HepG2 (cell line): ENCODE results near the gene PANK4. TPM values are rescaled to one million over a fixed set of nuclear protein-coding genes. Genes with fewer than 3 reads are reported as not detected.

Experiments
- ATAC-seq: fragments of 200-7000 bp; cut with Tn5 transposase; 3 replicates; pipeline ENCODE4 v1.9.1; 2020; ENCODE audit warnings: mild to moderate bottlenecking, moderate library complexity
- BruUV-seq: library from RNA; stranded (reverse); fragments of 400-500 nt; replicated peaks from 2 replicates; lab custom pipeline; 2021; lab: Mats Ljungman, UMichigan
- CTCF ChIA-PET: fragments of 300-600 bp; formaldehyde crosslinking; extraction: SDS; loops from one replicate; lab custom pipeline; 2021; ENCODE audit warnings: low total read pairs, inconsistent platforms, low intra/inter-chr PET ratio; lab: Yijun Ruan, JAX
- POLR2A ChIA-PET: fragments of 350-600 bp; sonication (Branson Sonifier 250); formaldehyde crosslinking; loops from one replicate; lab custom pipeline; 2020; ENCODE audit warnings: antibody characterized with exemption, inconsistent platforms; lab: Yijun Ruan, JAX
- DNase-seq: peaks from one replicate; pipeline ENCODE4 v3.0.0-alpha.2; 2015; ENCODE audit warnings: low spot score
- FAIRE-seq: peaks from 3 replicates; lab custom pipeline; 2011; peaks lifted over from hg19 to GRCh38; lab: Jason Lieb, UNC
- H2AFZ ChIP-seq: one replicate; pipeline ENCODE4 v1.6.1; 2011; ENCODE audit warnings: low read length, inconsistent platforms
- H3K27ac ChIP-seq: fragments of 300-600 bp; 3 replicates; pipeline ENCODE4 v1.8.0; 2011; ENCODE audit warnings: mixed run types, mild to moderate bottlenecking, mixed read lengths, low read length, inconsistent platforms; ENCODE audit not compliant: insufficient read depth; ENCODE audit errors: extremely low read length
- H3K27me3 ChIP-seq, 2 experiments: fragments of 200-600 bp in 1 of 2; 2 replicates in 1 of 2; 3 replicates in 1 of 2; pipeline versions ENCODE4 v1.6.0 to v1.8.0; 2011; ENCODE audit warnings: low read length in 2 of 2, mild to moderate bottlenecking in 2 of 2, moderate library complexity in 2 of 2, inconsistent platforms in 1 of 2; ENCODE audit not compliant: insufficient read depth in 2 of 2, control insufficient read depth in 1 of 2
- H3K36me3 ChIP-seq, 2 experiments: fragments of 200-600 bp in 1 of 2; replicated peaks in 1 of 2; 2 replicates in 1 of 2; 3 replicates in 1 of 2; pipeline versions ENCODE4 v1.5.1 to v1.8.0; 2011; ENCODE audit warnings: low read length in 2 of 2, inconsistent platforms in 1 of 2; ENCODE audit not compliant: insufficient read depth in 2 of 2, control insufficient read depth in 1 of 2
- H3K4me1 ChIP-seq: 2 replicates; pipeline ENCODE4 v1.5.1; 2012; ENCODE audit warnings: low read length, inconsistent platforms; ENCODE audit not compliant: insufficient read depth
- H3K4me2 ChIP-seq: 2 replicates; pipeline ENCODE4 v1.6.0; 2011; ENCODE audit warnings: low read depth, low read length, inconsistent platforms
- H3K4me3 ChIP-seq, 3 experiments: fragments of 200-600 bp in 1 of 3; sonication (generic), shearing (Covaris generic) in 1 of 3; replicated peaks in 1 of 3; 2 replicates each; pipeline ENCODE4 v1.5.1; 2011 to 2016; ENCODE audit warnings: low read length in 3 of 3, inconsistent platforms in 2 of 3, low read depth in 2 of 3, mild to moderate bottlenecking in 2 of 3, control low read depth in 1 of 3, mixed read lengths in 1 of 3; ENCODE audit not compliant: insufficient read depth in 1 of 3
- H3K79me2 ChIP-seq: one replicate; pipeline ENCODE4 v1.6.1; 2011; ENCODE audit warnings: low read length, inconsistent platforms; ENCODE audit not compliant: insufficient read depth
- H3K9ac ChIP-seq: 2 replicates; pipeline ENCODE4 v1.6.0; 2011; ENCODE audit warnings: mild to moderate bottlenecking, low read depth, low read length, inconsistent platforms; ENCODE audit not compliant: insufficient read depth
- H3K9me3 ChIP-seq: 2 replicates; pipeline ENCODE4 v1.5.1; 2012; ENCODE audit warnings: mild to moderate bottlenecking, low read length
- H4K20me1 ChIP-seq: 2 replicates; pipeline ENCODE4 v1.6.0; 2011; ENCODE audit warnings: inconsistent platforms, mild to moderate bottlenecking, low read length, moderate library complexity; ENCODE audit not compliant: insufficient read depth
- AGO2 ChIP-seq: fragments of 200-400 bp; formaldehyde crosslinking; optimal IDR thresholded peaks from 2 replicates; pipeline ENCODE3; 2017; ENCODE audit warnings: mild to moderate bottlenecking, low read depth, low read length, moderate library complexity
- BRCA1 ChIP-seq: sonication (generic); formaldehyde crosslinking; IDR thresholded peaks from 2 replicates; pipeline ENCODE4 v1.4.0; 2020; ENCODE audit warnings: missing genetic modification reagents
- STAT6 ChIP-seq: sonication (generic); formaldehyde crosslinking; IDR thresholded peaks from 2 replicates; pipeline ENCODE4 v1.4.0; 2020; ENCODE audit warnings: missing genetic modification reagents, mild to moderate bottlenecking, borderline replicate concordance
- WGBS: methylation state at CpG from one replicate; pipeline ENCODE4 v1.1.6; 2017; ENCODE audit warnings: low lambda C conversion rate; 5-methylcytosine and 5-hydroxymethylcytosine counted together
- in situ Hi-C: cut with HindIII; loops from 2 replicates; pipeline ENCODE4 v1.10.0; 2017; ENCODE audit warnings: low pct_unique_long_range_greater_than_20kb; ENCODE audit not compliant: extremely low pct_ligation_motif_present
- intact Hi-C: fragments of 100-400 bp; cut with micrococcal nuclease; formaldehyde crosslinking; loops from one replicate; pipeline ENCODE4 v1.10.0; 2022; ENCODE audit not compliant: unreplicated experiment
- polyA plus RNA-seq, 8 experiments: library from polyadenylated mRNA; depleted of rRNA in 3 of 8; stranded (reverse) in 7 of 8; unstranded in 1 of 8; fragments of >200 nt; fragmentation: Illumina TruSeq in 4 of 8; extraction: Trizol in 4 of 8; gene quantifications; 2 replicates each; pipeline versions ENCODE4 v1.2.1 to v1.2.3, GENCODE V29; 2011 to 2016; ENCODE audit warnings: low read depth in 4 of 8, missing spikeins in 1 of 8, mixed read lengths in 1 of 8; ENCODE audit not compliant: insufficient read depth in 1 of 8
- total RNA-seq, 5 experiments: library from RNA; depleted of rRNA; stranded (reverse); fragments of >200 nt; fragmentation: Illumina TruSeq; extraction: Trizol; gene quantifications; 2 replicates each; pipeline ENCODE4 v1.2.3, GENCODE V29; 2016; ENCODE audit warnings: low read depth in 1 of 5

Gene PANK4
- total and polyA plus RNA-seq, 2 of the 13 experiments (the other 11 are each of a cell fraction or from before 2014, with no cell fraction given): 17.4 to 19.3 TPM

- no peaks in the 10 kb centered on the region for H3K9me3 ChIP-seq
- ATAC-seq (no peak), FAIRE-seq (no peak), DNase-seq (no peak)
- WGBS: 97% methylated on average over 30 of the region's 45 CpGs
- ChIA-PET POLR2A (no interaction called here), CTCF (interaction anchor here (1.4 kb wide), 1 partner anchor 33 kb away, joined by 3 read pairs; no protein-coding TSS in a partner anchor)
- in situ Hi-C loops: loop anchor here (25.0 kb wide), 1 partner anchor 328 kb away; the partner anchor contains the start of gene FAAP20
- H4K20me1 ChIP-seq: no peaks in the 10 kb centered on the region
- peaks cover 31 to 79% of the 10 kb centered on the region in 2 experiments for H3K36me3 ChIP-seq
- H3K4me1 ChIP-seq: no peaks in the 10 kb centered on the region
- intact Hi-C loops: no loop called here
- H3K27ac ChIP-seq: no peak overlapping the region
- BruUV-seq: no TSS peak
- no peaks in the 10 kb centered on the region for H3K27me3 ChIP-seq
- H3K4me2 ChIP-seq: no peak overlapping the region
- H3K79me2 ChIP-seq: no peaks in the 10 kb centered on the region
- TF ChIP-seq STAT6 (CRISPR knock-in tag): no peak
- no peak for TF ChIP-seq BRCA1 (CRISPR knock-in tag)
- peak; percentile 43 for TF ChIP-seq AGO2
- no peak overlapping the region for H2AFZ ChIP-seq
- H3K9ac ChIP-seq: no peak overlapping the region
- H3K4me3 ChIP-seq: no peak overlapping the region
Measured at GRCh38 chr1:2514863-2515762, 11.3 kb downstream of the PANK4 start.
